Loucy (cell line): ENCODE data around the gene PARN.

ENCODE experiments used
- H2AFZ ChIP-seq: fragments of 200-600 bp; sonication (generic); 2 replicates; pipeline ENCODE4 v1.6.0; 2016; ENCODE audit warnings: antibody characterized with exemption, mild to moderate bottlenecking, low read length, moderate library complexity
- H3F3A ChIP-seq: fragments of 200-600 bp; 2 replicates; pipeline ENCODE4 v1.6.0; 2016; ENCODE audit warnings: antibody characterized with exemption, low read depth, mild to moderate bottlenecking
- H3K27me3 ChIP-seq: fragments of 200-600 bp; sonication (generic); 2 replicates; pipeline ENCODE4 v1.6.1; 2014; ENCODE audit warnings: low read length, mild to moderate bottlenecking; ENCODE audit not compliant: insufficient read depth, poor library complexity, severe bottlenecking
- H3K36me3 ChIP-seq: fragments of 200-600 bp; sonication (generic); 2 replicates; pipeline ENCODE4 v1.6.1; 2016; ENCODE audit warnings: low read length; ENCODE audit not compliant: insufficient read depth
- H3K4me1 ChIP-seq: fragments of 200-600 bp; sonication (generic); 2 replicates; pipeline ENCODE4 v1.5.1; 2014; ENCODE audit warnings: low read length, mild to moderate bottlenecking; ENCODE audit not compliant: insufficient read depth, poor library complexity, severe bottlenecking
- H3K4me2 ChIP-seq: fragments of 200-600 bp; sonication (generic); 2 replicates; pipeline ENCODE4 v1.6.0; 2014; ENCODE audit warnings: antibody characterized with exemption, low read length, low read depth, mild to moderate bottlenecking; ENCODE audit not compliant: poor library complexity, severe bottlenecking
- H3K4me3 ChIP-seq: fragments of 200-600 bp; sonication (generic); 2 replicates; pipeline ENCODE4 v1.5.1; 2014; ENCODE audit warnings: low read length, mild to moderate bottlenecking, mixed read lengths; ENCODE audit not compliant: poor library complexity, severe bottlenecking
- H3K79me2 ChIP-seq: fragments of 200-600 bp; sonication (generic); 2 replicates; pipeline ENCODE4 v1.6.1; 2014; ENCODE audit warnings: low read length; ENCODE audit not compliant: insufficient read depth
- H3K9ac ChIP-seq: fragments of 200-600 bp; sonication (generic); 2 replicates; pipeline ENCODE4 v1.6.0; 2014; ENCODE audit warnings: mild to moderate bottlenecking, low read depth, low read length, moderate library complexity; ENCODE audit not compliant: poor library complexity, severe bottlenecking
- H3K9me2 ChIP-seq: fragments of 200-600 bp; sonication (generic); replicated peaks from 2 replicates; pipeline ENCODE4 v1.6.1; 2016; ENCODE audit warnings: low read depth, low read length, mixed read lengths
- H3K9me3 ChIP-seq: fragments of 200-600 bp; sonication (generic); 2 replicates; pipeline ENCODE4 v1.6.1; 2014; ENCODE audit warnings: mild to moderate bottlenecking, antibody characterized with exemption, low read length, low read depth; ENCODE audit not compliant: insufficient read depth
- H4K20me1 ChIP-seq: fragments of 200-600 bp; sonication (generic); 2 replicates; pipeline ENCODE4 v1.6.0; 2014; ENCODE audit warnings: antibody characterized with exemption, low read length, mild to moderate bottlenecking; ENCODE audit not compliant: insufficient read depth, poor library complexity, severe bottlenecking
- CTCF ChIP-seq: fragments of 200-600 bp; sonication (generic); conservative IDR thresholded peaks from 2 replicates; pipeline ENCODE4 v1.5.1; 2014; ENCODE audit warnings: mild to moderate bottlenecking, antibody characterized with exemption, low read length
- EZH2phosphoT487 ChIP-seq: fragments of 200-600 bp; IDR thresholded peaks from 2 replicates; pipeline ENCODE4 v1.6.1; 2018; ENCODE audit warnings: antibody characterized with exemption, mild to moderate bottlenecking, moderate library complexity, borderline replicate concordance

PARN gene

GRCh38 chr16:14676633-14677032 is 46.6 kb upstream of the PARN start:
- TF ChIP-seq CTCF (no peak), EZH2phosphoT487 (no peak)
- Histone ChIP-seq H3K9me2 (no peaks in the 10 kb centered on the region), H3K4me2 (no peak overlapping the region)

GRCh38 chr16:14672403-14672971 is 42.4 kb upstream of the PARN start:
- no peak overlapping the region for H3K9ac ChIP-seq
- no peaks in the 10 kb centered on the region for H3F3A ChIP-seq
- H3K36me3 ChIP-seq = no peaks in the 10 kb centered on the region; the same call in 1 of the 2 replicates
- H3K4me1 ChIP-seq = no peaks in the 10 kb centered on the region
- H2AFZ ChIP-seq = no peak overlapping the region
- H3K27me3 ChIP-seq = no peaks in the 10 kb centered on the region
- H3K79me2 ChIP-seq = no peaks in the 10 kb centered on the region
- no peak overlapping the region for H3K4me3 ChIP-seq
- no peaks in the 10 kb centered on the region for H3K9me3 ChIP-seq
- no peaks in the 10 kb centered on the region for H3K9me2 ChIP-seq
- no peaks in the 10 kb centered on the region for H4K20me1 ChIP-seq
- no peak for TF ChIP-seq EZH2phosphoT487
- no peak for TF ChIP-seq CTCF
- no peak overlapping the region for H3K4me2 ChIP-seq

More at GRCh38 chr16:14676633-14677032, 46.6 kb upstream of the PARN start:
- no peak overlapping the region for H2AFZ ChIP-seq
- H3K27me3 ChIP-seq = no peaks in the 10 kb centered on the region
- H3F3A ChIP-seq = no peaks in the 10 kb centered on the region
- no peaks in the 10 kb centered on the region for H3K79me2 ChIP-seq
- no peaks in the 10 kb centered on the region for H4K20me1 ChIP-seq
- H3K9ac ChIP-seq = no peak overlapping the region
- H3K4me3 ChIP-seq = no peak overlapping the region
- no peaks in the 10 kb centered on the region for H3K4me1 ChIP-seq
- H3K9me3 ChIP-seq = no peaks in the 10 kb centered on the region
- no peaks in the 10 kb centered on the region for H3K36me3 ChIP-seq

- H3K4me3 ChIP-seq = no peak overlapping the region
- H3K9ac ChIP-seq = no peak overlapping the region
- TF ChIP-seq EZH2phosphoT487 = no peak
- TF ChIP-seq CTCF = no peak
- H2AFZ ChIP-seq = no peak overlapping the region
- no peaks in the 10 kb centered on the region for H3K27me3 ChIP-seq
- H3K4me2 ChIP-seq = no peak overlapping the region
- H3F3A ChIP-seq = no peaks in the 10 kb centered on the region
- H3K79me2 ChIP-seq = no peaks in the 10 kb centered on the region
- H3K36me3 ChIP-seq = peaks cover 17% of the 10 kb centered on the region; the same call in 1 of the 2 replicates
- no peaks in the 10 kb centered on the region for H4K20me1 ChIP-seq
- H3K9me3 ChIP-seq = no peaks in the 10 kb centered on the region
- no peaks in the 10 kb centered on the region for H3K4me1 ChIP-seq
- H3K9me2 ChIP-seq = no peaks in the 10 kb centered on the region
Measured at GRCh38 chr16:14669776-14670175, 39.7 kb upstream of the PARN start.
